ENCODE results near the gene MEI4.
"Not testable (repeated sequence)": the region's sequence is repeated elsewhere in the genome, so short reads cannot be mapped to it uniquely, and the experiment has no call there.

MEI4 gene

GRCh38 chr6:77813090-77813489, 160.3 kb downstream of the MEI4 start:
- DNase-seq (ENCODE audit: low read depth in 3 of 3, low spot score in 1 of 3) = no peak

- no peak for DNase-seq (ENCODE audit: low read depth in 3 of 3, low spot score in 1 of 3)
These were observed 161.3 kb downstream of the MEI4 start for GRCh38 chr6:77814119-77814518.

GRCh38 chr6:77815531-77815930, 162.7 kb downstream of the MEI4 start:
- DNase-seq (ENCODE audit: low read depth in 3 of 3, low spot score in 1 of 3) = no peak

GRCh38 chr6:77816766-77817270, 164.0 kb downstream of the MEI4 start:
- no peak for DNase-seq (ENCODE audit: low read depth in 3 of 3, low spot score in 1 of 3)

GRCh38 chr6:77822265-77822664, 169.4 kb downstream of the MEI4 start:
- DNase-seq (ENCODE audit: low read depth in 3 of 3, low spot score in 1 of 3) = no peak

GRCh38 chr6:77825204-77825603, 172.4 kb downstream of the MEI4 start:
- DNase-seq (ENCODE audit: low read depth in 3 of 3, low spot score in 1 of 3) = no peak

GRCh38 chr6:77829736-77830135, 176.9 kb downstream of the MEI4 start:
- DNase-seq (ENCODE audit: low read depth in 3 of 3, low spot score in 1 of 3) = no peak

- not testable (repeated sequence) for DNase-seq (ENCODE audit: low read depth in 3 of 3, low spot score in 1 of 3)
These were observed 180.9 kb downstream of the MEI4 start for GRCh38 chr6:77833749-77834148.

GRCh38 chr6:77834591-77834996, 181.8 kb downstream of the MEI4 start:
- DNase-seq (ENCODE audit: low read depth in 3 of 3, low spot score in 1 of 3) = no peak

- DNase-seq (ENCODE audit: low read depth in 3 of 3, low spot score in 1 of 3) = no peak
These were observed 184.4 kb downstream of the MEI4 start for GRCh38 chr6:77837034-77837784.

GRCh38 chr6:77839292-77839691, 186.5 kb downstream of the MEI4 start:
- DNase-seq (ENCODE audit: low read depth in 3 of 3, low spot score in 1 of 3) = no peak

- no peak for DNase-seq (ENCODE audit: low read depth in 3 of 3, low spot score in 1 of 3)
These were observed 192.0 kb downstream of the MEI4 start for GRCh38 chr6:77844822-77845221.

GRCh38 chr6:77853401-77853800, 200.6 kb downstream of the MEI4 start:
- DNase-seq (ENCODE audit: low read depth in 3 of 3, low spot score in 1 of 3) = no peak

- no peak for DNase-seq (ENCODE audit: low read depth in 3 of 3, low spot score in 1 of 3)
These were observed 203.6 kb downstream of the MEI4 start for GRCh38 chr6:77856391-77856790.

- DNase-seq (ENCODE audit: low read depth in 3 of 3, low spot score in 1 of 3) = no peak
These were observed 204.6 kb downstream of the MEI4 start for GRCh38 chr6:77857421-77857820.

GRCh38 chr6:77876300-77876699, 223.5 kb downstream of the MEI4 start:
- no peak for DNase-seq (ENCODE audit: low read depth in 3 of 3, low spot score in 1 of 3)

- DNase-seq (ENCODE audit: low read depth in 3 of 3, low spot score in 1 of 3) = no peak
These were observed 226.7 kb downstream of the MEI4 start for GRCh38 chr6:77879527-77879926.

GRCh38 chr6:77880501-77880900, 227.7 kb downstream of the MEI4 start:
- no peak for DNase-seq (ENCODE audit: low read depth in 3 of 3, low spot score in 1 of 3)

GRCh38 chr6:77883851-77884250, 231.0 kb downstream of the MEI4 start:
- no peak for DNase-seq (ENCODE audit: low read depth in 3 of 3, low spot score in 1 of 3)

- no peak for DNase-seq (ENCODE audit: low read depth in 3 of 3, low spot score in 1 of 3)
These were observed 240.6 kb downstream of the MEI4 start for GRCh38 chr6:77893391-77893790.

GRCh38 chr6:77906070-77906469, 253.2 kb downstream of the MEI4 start:
- DNase-seq (ENCODE audit: low read depth in 3 of 3, low spot score in 1 of 3) = no peak

GRCh38 chr6:77910826-77911225, 258.0 kb downstream of the MEI4 start:
- DNase-seq (ENCODE audit: low read depth in 3 of 3, low spot score in 1 of 3) = no peak

GRCh38 chr6:77926198-77926751, 273.4 kb downstream of the MEI4 start:
- DNase-seq (ENCODE audit: low read depth in 3 of 3, low spot score in 1 of 3) = no peak

Data from stimulated activated CD4-positive, alpha-beta T cell treated with anti-CD3 and anti-CD28 coated beads, TNF-alpha, amount 100 ng/mL, for 1 hour (primary cell).